ENCODE results near the gene STIM2.

DNA sequence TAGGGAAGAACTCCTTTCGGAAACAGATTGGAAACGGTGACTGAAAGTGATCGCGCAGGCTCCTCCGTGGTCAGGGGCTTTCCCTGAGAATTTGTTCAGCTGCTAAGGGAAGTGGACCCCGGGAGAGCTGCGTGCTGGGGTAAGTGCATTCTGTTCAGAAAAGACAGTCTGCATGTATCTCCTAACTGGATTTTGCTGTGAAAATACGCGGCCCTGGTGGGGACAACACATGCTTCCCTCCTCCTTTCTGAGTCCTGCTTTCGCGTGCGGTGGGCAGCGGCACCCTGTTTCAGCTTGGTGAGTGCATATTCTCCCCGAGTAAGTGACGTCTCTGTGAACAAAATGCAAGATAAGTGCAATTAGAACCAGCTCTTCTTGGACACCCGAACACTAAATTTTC lies 195.6 kb downstream of the STIM2 start:
- TF ChIP-seq EZH2 (IDR thresholded peaks at IDR 0.05; ENCODE audit: low read length, unreplicated experiment) = no peak
- TF ChIP-seq, protein P1, sequence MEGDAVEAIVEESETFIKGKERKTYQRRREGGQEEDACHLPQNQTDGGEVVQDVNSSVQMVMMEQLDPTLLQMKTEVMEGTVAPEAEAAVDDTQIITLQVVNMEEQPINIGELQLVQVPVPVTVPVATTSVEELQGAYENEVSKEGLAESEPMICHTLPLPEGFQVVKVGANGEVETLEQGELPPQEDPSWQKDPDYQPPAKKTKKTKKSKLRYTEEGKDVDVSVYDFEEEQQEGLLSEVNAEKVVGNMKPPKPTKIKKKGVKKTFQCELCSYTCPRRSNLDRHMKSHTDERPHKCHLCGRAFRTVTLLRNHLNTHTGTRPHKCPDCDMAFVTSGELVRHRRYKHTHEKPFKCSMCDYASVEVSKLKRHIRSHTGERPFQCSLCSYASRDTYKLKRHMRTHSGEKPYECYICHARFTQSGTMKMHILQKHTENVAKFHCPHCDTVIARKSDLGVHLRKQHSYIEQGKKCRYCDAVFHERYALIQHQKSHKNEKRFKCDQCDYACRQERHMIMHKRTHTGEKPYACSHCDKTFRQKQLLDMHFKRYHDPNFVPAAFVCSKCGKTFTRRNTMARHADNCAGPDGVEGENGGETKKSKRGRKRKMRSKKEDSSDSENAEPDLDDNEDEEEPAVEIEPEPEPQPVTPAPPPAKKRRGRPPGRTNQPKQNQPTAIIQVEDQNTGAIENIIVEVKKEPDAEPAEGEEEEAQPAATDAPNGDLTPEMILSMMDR (conservative IDR thresholded peaks at IDR 0.05; ENCODE audit: low read depth, low read length) = no peak
- TF ChIP-seq EZH2phosphoT487 (IDR thresholded peaks at IDR 0.05; ENCODE audit: borderline replicate concordance, low read length) = no peak

All from PC-3 (cell line).